SU-DHL-6 (cell line): ENCODE measurements around the gene MYO6.

Experiments used
- H2AFZ ChIP-seq: fragments of 200-600 bp; sonication (generic); 2 replicates; pipeline ENCODE4 v1.6.1; 2014; ENCODE audit warnings: low read depth, mild to moderate bottlenecking, moderate library complexity, mixed read lengths, antibody characterized with exemption, low read length; ENCODE audit not compliant: severe bottlenecking
- H3F3A ChIP-seq: fragments of 200-600 bp; shearing (Covaris generic); 2 replicates; pipeline ENCODE4 v1.6.0; 2016; ENCODE audit warnings: antibody characterized with exemption, mild to moderate bottlenecking; ENCODE audit not compliant: insufficient read depth
- H3K27ac ChIP-seq: fragments of 200-600 bp; sonication (generic); 2 replicates; pipeline ENCODE4 v1.5.1; 2016; ENCODE audit warnings: low read depth, mild to moderate bottlenecking, low read length, moderate library complexity, mixed read lengths
- H3K27me3 ChIP-seq: fragments of 200-600 bp; sonication (generic), shearing (Covaris generic); 2 replicates; pipeline ENCODE4 v1.6.0; 2014; ENCODE audit warnings: mild to moderate bottlenecking, low read length
- H3K36me3 ChIP-seq: fragments of 200-600 bp; sonication (generic); 2 replicates; pipeline ENCODE4 v1.6.1; 2014; ENCODE audit warnings: mild to moderate bottlenecking, low read length, mixed read lengths
- H3K4me2 ChIP-seq: fragments of 300-600, 200-600 bp; shearing (Covaris generic), sonication (generic); 2 replicates; pipeline ENCODE4 v1.6.0; 2014; ENCODE audit warnings: low read length, low read depth, mild to moderate bottlenecking; ENCODE audit not compliant: poor library complexity, severe bottlenecking
- H3K4me3 ChIP-seq: fragments of 200-600 bp; sonication (generic); 2 replicates; pipeline ENCODE4 v1.5.1; 2014; ENCODE audit warnings: antibody characterized with exemption, low read length, mild to moderate bottlenecking, mixed read lengths; ENCODE audit not compliant: insufficient read depth, poor library complexity, severe bottlenecking
- H3K79me2 ChIP-seq: fragments of 200-600 bp; sonication (generic); 2 replicates; pipeline ENCODE4 v1.6.1; 2014; ENCODE audit warnings: mild to moderate bottlenecking, low read length, moderate library complexity; ENCODE audit not compliant: insufficient read depth
- H3K9ac ChIP-seq: fragments of 200-600 bp; sonication (generic); 2 replicates; pipeline ENCODE4 v1.7.0; 2014; ENCODE audit warnings: mild to moderate bottlenecking, low read length
- H3K9me2 ChIP-seq: fragments of 200-600 bp; sonication (generic); replicated peaks from 2 replicates; pipeline ENCODE4 v1.6.1; 2014; ENCODE audit warnings: low read length; ENCODE audit not compliant: insufficient read depth
- H3K9me3 ChIP-seq: fragments of 200-600 bp; sonication (generic); 2 replicates; pipeline ENCODE4 v1.6.1; 2014; ENCODE audit warnings: low read length, mixed read lengths; ENCODE audit not compliant: insufficient read depth
- H4K20me1 ChIP-seq: fragments of 200-600 bp; sonication (generic); 2 replicates; pipeline ENCODE4 v1.6.1; 2014; ENCODE audit warnings: low read depth, mild to moderate bottlenecking, antibody characterized with exemption, low read length, moderate library complexity, mixed read lengths
- CTCF ChIP-seq: fragments of 200-600 bp; sonication (generic); IDR thresholded peaks from one replicate; pipeline ENCODE4 v1.5.1; 2017; ENCODE audit warnings: antibody characterized with exemption, mild to moderate bottlenecking, low read length, moderate library complexity; ENCODE audit not compliant: insufficient read depth, poor library complexity, severe bottlenecking
- EZH2phosphoT487 ChIP-seq: fragments of 200-600 bp; sonication (generic), shearing (Covaris generic); conservative IDR thresholded peaks from 2 replicates; pipeline ENCODE4 v1.6.1; 2018; ENCODE audit warnings: mild to moderate bottlenecking, antibody characterized with exemption, low read length, moderate library complexity, mixed read lengths

Gene MYO6

GRCh38 chr6:75952128-75952527, 203.1 kb downstream of the MYO6 start:
- Histone ChIP-seq H3K9me2 (no peaks in the 10 kb centered on the region), H2AFZ (no peak overlapping the region)
- no peak for TF ChIP-seq CTCF
- no peak for TF ChIP-seq EZH2phosphoT487

GRCh38 chr6:75963569-75963968, 214.5 kb downstream of the MYO6 start:
- Histone ChIP-seq H3K4me3 (no peak overlapping the region), H4K20me1 (0 out of 2 replicates have a peak, but pooled peaks cover under 1% of the 10 kb centered on the region), H2AFZ (no peak overlapping the region), H3K9ac (no peak overlapping the region), H3K9me3 (no peaks in the 10 kb centered on the region), H3K4me2 (no peak overlapping the region), H3K36me3 (no peaks in the 10 kb centered on the region), H3K79me2 (no peaks in the 10 kb centered on the region), H3K27ac (no peak overlapping the region), H3K9me2 (no peaks in the 10 kb centered on the region), H3K27me3 (no peaks in the 10 kb centered on the region), H3F3A (no peaks in the 10 kb centered on the region)
- TF ChIP-seq EZH2phosphoT487 (no peak), CTCF (no peak)

More at GRCh38 chr6:75952128-75952527, 203.1 kb downstream of the MYO6 start:
- Histone ChIP-seq H3K4me2 (no peak overlapping the region), H3K36me3 (no peaks in the 10 kb centered on the region), H3K27ac (no peak overlapping the region), H3K79me2 (no peaks in the 10 kb centered on the region), H3F3A (no peaks in the 10 kb centered on the region), H3K9ac (no peak overlapping the region), H3K9me3 (no peaks in the 10 kb centered on the region), H3K27me3 (no peaks in the 10 kb centered on the region), H4K20me1 (no peaks in the 10 kb centered on the region), H3K4me3 (no peak overlapping the region)

GRCh38 chr6:75968143-75968542, 219.1 kb downstream of the MYO6 start:
- no peaks in the 10 kb centered on the region for H3K27me3 ChIP-seq
- no peak overlapping the region for H3K27ac ChIP-seq
- no peaks in the 10 kb centered on the region for H3K9me3 ChIP-seq
- no peaks in the 10 kb centered on the region for H3K79me2 ChIP-seq
- no peak overlapping the region for H2AFZ ChIP-seq
- H3K4me2 ChIP-seq = no peak overlapping the region
- H3K9me2 ChIP-seq = no peaks in the 10 kb centered on the region
- H3K36me3 ChIP-seq = no peaks in the 10 kb centered on the region
- TF ChIP-seq EZH2phosphoT487 = no peak
- TF ChIP-seq CTCF = no peak
- no peak overlapping the region for H3K9ac ChIP-seq
- 0 out of 2 replicates have a peak, but pooled peaks cover 2% of the 10 kb centered on the region for H4K20me1 ChIP-seq
- no peaks in the 10 kb centered on the region for H3F3A ChIP-seq
- H3K4me3 ChIP-seq = no peak overlapping the region
